Stimulated activated CD8-positive, alpha-beta memory T cell treated with anti-CD3 and anti-CD28 coated beads, Interleukin-4, amount 100 ng/mL, for 1 hour (primary cell): ENCODE measurements around the gene FAM168B.

Experiments used
- DNase-seq, 2 donors: peaks; one replicate each; pipeline ENCODE4 v3.0.0-alpha.2; 2020; ENCODE audit warnings: low read depth in 2 of 2, low spot score in 1 of 2

The FAM168B gene

DNA sequence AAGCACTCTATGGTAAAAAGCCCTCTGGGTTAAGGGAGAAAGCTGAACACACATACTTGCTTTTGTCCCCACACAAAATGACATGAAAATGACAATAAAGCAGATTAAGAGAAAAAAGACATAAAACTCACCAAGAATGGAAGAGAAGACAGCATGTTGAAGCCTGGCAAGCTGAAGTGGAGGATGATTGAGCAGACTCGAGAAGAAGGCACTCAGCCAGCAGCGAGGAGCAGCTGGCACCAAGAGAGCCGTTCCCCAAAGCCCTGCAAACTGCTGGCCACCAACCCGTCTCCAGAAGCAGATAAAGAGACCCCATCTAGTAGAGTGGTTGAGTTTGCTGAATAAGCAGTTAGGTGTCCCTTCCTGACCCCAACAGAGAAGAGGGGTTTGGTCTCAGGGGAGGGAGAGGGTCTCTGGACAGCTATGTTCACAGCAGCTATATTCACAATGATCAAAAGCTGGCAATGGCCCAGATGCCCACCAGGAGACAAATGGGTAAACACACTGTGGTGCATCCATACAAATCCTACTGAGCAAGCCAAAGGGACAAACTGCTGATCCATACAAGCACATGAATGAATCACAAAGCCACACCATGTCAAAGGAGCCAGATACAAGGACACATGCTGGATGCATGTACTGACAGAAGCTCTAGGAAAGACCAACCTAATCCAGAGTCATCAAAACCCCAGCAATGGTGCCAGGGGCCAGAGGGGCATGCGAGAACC, 36.9 kb downstream of the FAM168B start:
- no peak for DNase-seq

- no peak for DNase-seq
Observed at GRCh38 chr2:131055169-131056065, 37.8 kb downstream of the FAM168B start.

GRCh38 chr2:131054488-131054887, 38.8 kb downstream of the FAM168B start:
- no peak for DNase-seq

DNA sequence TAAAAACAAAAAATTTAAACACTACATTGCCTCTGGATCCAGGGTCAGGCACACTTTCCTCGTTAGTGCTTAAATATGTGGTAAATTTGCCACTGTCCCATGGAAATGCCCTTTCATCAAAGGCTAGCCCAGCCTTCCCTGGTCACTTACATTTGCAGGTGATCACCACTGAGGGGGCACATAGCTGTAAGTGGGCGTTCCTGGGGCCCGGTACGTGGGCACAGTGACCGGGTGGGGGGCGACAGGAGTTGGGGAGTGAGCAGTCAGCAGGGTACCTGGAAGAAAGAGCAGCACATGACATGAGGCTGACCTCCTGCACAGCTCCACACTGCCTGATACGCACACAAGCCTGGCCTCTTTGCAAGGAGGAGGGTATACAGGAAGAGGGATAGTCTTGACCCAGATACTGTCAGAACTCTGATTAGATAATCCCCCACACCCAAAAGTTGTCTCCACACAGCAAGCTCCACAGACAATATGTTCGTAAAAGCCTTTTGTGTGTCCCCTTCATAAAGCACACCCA, 40.5 kb downstream of the FAM168B start:
- no peak for DNase-seq

DNA sequence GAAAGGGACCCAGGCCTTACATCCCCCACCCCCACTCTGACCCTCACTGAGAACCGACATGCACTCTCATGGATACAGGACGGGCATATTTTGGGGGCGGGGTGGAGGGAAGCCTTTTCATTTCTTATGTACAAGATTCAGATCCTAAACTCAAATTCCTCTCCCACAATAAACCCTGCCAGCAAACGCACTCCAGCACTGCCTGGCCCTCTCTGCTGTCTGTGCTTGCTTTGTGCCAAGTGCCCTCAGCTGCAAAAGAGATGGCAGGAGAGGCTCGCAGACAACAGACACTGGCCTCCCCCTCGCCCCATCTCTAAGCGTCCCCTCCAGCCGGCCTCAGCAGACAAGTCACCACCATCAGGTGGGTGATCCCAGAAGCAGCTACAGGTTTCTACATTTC, 42.4 kb downstream of the FAM168B start:
- no peak for DNase-seq

- no peak for DNase-seq
Observed at GRCh38 chr2:131049150-131049718, 44.0 kb downstream of the FAM168B start.

- DNase-seq, result no peak
Observed at GRCh38 chr2:131048641-131049040, 44.6 kb downstream of the FAM168B start.

GRCh38 chr2:131047920-131048560, 45.2 kb downstream of the FAM168B start:
- DNase-seq, result no peak

GRCh38 chr2:131046918-131047652, 46.2 kb downstream of the FAM168B start:
- DNase-seq, result no peak

DNA sequence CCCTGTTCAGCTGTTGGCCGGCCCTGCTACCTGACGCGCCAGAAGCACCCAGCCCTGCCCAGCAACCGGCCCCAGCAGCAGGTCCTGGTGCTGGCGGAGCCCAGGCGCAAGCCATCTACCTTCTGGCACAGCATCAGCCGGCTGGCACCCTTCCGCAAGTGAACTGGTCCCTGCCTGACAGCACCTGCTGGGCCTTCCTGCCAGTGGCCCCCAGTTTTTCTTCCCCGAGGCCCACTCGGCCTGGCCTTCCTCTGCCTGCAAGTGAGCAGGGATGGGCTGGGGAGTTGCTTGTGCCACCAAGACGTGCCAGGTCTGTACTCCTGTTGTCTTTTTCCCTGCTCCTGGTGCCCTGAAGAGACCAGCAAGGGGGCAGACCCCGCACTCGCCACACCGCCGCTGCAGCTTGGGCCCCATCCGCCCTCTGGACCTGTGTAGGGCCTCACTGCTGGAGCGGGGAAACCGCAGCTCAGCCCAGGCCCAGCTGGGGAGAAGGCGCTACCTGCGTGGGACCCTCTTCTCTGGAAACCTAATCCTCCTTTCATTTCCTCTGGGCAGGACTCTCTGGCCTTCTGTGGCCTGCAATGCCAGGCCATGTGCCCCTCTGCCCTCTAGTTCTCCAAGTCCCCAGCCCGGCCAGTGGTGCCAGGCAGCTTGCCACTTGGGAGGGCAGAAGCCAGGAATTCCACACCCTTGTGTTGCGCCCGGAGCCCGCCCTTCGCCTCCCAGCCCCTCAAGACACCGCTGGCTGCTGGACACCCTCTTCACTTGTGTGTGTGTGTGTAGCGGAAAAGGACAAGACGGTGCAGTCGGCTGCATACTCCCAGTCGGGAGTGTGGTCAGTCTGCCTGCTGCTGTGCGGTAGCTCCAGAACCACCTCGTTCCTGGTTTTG, 47.0 kb downstream of the FAM168B start:
- DNase-seq, result no peak

DNA sequence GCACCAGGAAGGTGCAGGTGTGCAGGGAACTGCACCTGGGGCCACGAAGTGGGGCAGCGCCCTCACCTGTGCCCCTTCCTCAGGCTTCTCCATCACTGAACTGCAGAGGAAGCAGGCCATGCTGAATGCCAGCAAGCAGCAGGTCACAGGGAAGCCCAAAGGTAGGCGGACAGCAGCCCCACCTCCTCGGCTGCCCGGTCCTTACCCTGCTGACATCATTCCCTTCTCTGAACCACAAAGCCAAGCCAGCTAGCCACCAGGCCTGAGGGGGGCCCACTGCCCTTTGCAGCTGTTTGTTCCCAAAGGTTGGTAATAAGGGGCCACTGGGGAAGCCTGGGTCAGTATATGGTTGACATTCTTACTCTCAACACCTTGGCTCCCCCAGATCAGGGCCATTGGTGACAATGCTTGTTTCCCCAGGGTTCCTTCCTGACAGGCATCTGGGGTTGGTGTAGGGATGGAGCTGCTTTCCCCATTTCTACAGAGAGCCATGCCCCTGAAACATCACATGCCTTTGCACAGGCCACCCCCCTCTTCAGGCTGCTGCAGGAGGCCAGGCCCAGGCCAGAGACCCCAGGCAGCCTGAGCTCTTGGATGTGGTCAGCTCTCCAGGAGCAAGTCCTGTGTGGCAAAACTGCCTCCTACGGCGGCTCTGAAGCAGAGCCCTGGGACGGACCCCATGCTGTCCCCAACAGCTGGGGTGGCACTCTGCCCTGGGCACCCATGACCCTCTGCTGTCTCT, 47.8 kb downstream of the FAM168B start:
- DNase-seq, result no peak

DNA sequence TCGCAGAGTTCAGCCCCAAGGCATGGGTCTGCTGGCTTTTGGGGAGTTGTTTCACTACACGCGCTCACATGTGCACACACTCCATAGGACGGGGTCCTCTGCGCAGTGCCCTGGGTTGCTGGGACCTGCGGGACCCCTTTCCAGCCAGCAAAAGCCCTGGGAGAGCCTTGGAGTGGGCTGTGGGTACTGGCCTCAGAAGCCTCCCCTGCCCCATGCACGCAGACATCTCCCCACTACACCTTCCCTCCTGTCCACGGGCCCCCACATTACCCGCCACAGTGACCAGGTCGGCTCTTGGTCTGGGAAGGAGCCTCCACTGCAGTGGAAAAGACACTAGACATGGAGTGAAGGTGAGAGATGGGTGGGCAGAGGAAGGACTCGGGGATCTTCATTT, 48.5 kb downstream of the FAM168B start:
- no peak for DNase-seq

- no peak for DNase-seq
Observed at GRCh38 chr2:131044075-131044756, 49.0 kb downstream of the FAM168B start.

DNA sequence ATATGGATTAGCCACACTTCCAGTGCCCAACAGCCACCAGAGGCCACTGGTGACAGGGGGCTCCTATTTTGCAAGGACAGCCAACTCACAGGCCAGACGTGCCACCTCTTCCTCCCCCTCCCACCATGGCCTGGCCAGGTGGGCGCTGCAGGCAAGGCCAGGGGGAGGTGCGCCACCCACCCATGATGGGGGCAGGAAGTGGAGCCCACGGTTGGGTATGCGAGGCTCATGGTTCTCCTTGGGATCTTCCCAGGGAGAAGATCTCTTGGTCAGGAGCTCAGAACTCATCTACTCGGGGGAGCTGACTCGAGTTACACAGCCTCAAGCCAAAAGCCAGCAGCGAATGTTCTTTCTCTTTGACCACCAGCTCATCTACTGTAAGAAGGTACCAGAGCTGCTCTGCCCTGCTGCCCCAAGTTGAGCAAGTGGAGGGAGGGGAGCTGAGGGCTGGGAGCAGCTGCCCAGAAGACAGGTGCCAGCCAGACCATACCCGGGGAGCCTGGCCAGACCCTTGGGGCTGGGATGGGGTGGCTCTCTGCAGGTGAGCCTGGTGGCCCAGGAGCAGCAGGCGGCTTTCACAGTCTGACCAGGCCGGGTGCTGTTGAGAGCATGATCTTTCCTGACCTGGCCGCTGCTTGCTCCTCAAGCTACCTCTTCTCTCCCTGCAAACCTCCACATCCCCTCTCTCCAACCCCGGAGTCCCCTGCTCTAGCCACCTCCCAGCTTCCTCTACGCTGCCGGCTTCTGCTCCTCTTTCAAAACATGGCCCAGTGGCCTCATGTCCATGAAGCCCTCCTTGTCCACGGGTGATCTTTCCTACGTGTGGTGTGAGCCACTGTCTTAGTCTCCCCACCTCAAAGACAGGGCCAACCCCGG, 49.8 kb downstream of the FAM168B start:
- DNase-seq, result no peak

DNA sequence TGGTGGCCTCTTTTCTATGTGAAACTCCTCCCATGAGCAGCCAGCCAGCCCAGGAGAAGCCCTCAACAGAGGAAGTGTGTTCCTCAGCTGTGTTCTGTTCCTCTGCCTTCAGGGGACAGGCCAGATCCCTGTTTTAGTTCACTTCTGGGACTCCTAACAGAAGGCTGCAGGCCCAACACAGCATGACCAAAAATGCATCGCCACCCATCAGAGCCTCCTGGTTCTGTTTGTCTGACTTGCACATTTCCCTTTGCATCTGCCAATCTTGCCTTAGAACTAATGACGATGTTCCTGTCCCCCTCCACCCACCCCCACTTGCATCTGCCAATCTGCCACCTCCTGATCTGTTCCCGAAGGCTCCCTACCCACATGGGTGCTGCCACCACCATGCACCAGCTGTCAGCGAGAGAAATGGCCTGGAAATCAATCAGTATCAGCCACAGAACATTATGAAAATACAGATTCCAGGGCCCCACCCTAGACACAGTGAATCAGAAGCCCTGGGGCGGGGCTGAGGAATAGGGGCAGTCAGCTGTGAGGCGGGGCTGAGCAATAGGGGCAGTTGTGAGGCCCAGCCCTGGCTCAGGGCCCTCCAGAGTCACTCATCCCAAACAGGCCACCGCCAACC, 51.0 kb downstream of the FAM168B start:
- no peak for DNase-seq

- no peak for DNase-seq
Observed at GRCh38 chr2:131041402-131042147, 51.7 kb downstream of the FAM168B start.
